IMR-90 (cell line): ENCODE results near the gene CCDC85B. TPM values are rescaled to one million over a fixed set of nuclear protein-coding genes. Genes with fewer than 3 reads are reported as not detected.
A peak's percentile ranks its signal among the peaks of the same experiment; 100 is the strongest.

Source experiments
- ATAC-seq: fragments of 200-7000 bp; cut with Tn5 transposase; 2 replicates; pipeline ENCODE4 v1.9.1; 2020; ENCODE audit warnings: low read depth, mild to moderate bottlenecking, moderate library complexity
- BruUV-seq: library from RNA; stranded (reverse); fragments of 400-500 nt; replicated peaks from 2 replicates; lab custom pipeline; 2021; lab: Mats Ljungman, UMichigan
- CTCF ChIA-PET: fragments of 300-600 bp; formaldehyde crosslinking; extraction: SDS; loops from one replicate; lab custom pipeline; 2021; ENCODE audit warnings: antibody characterized with exemption; lab: Yijun Ruan, JAX
- POLR2A ChIA-PET: fragments of 300-600 bp; sonication (Branson Sonifier 250); formaldehyde crosslinking; loops from one replicate; lab custom pipeline; 2022; ENCODE audit warnings: antibody characterized with exemption; ENCODE audit not compliant: unreplicated experiment; lab: Charles Lee
- DNase-seq: peaks from one replicate; pipeline ENCODE4 v3.0.0; 2013
- H2AFZ ChIP-seq: replicated peaks from 2 replicates; pipeline ENCODE3; 2013; ENCODE audit warnings: low read length, mild to moderate bottlenecking; ENCODE audit not compliant: poor library complexity
- H2AK5ac ChIP-seq: 2 replicates; pipeline ENCODE4 v1.6.1; 2013; ENCODE audit warnings: low read depth, low read length, inconsistent platforms
- H2AK9ac ChIP-seq: replicated peaks from 2 replicates; pipeline ENCODE3; 2013; ENCODE audit warnings: mild to moderate bottlenecking, low read depth, low read length, moderate library complexity; ENCODE audit not compliant: poor library complexity
- H2BK120ac ChIP-seq: 2 replicates; pipeline ENCODE4 v1.6.1; 2013; ENCODE audit warnings: low read depth, low read length, inconsistent platforms
- H2BK15ac ChIP-seq: 3 replicates; pipeline ENCODE4 v1.6.1; 2013; ENCODE audit warnings: low read depth, low read length, inconsistent platforms
- H2BK20ac ChIP-seq: 2 replicates; pipeline ENCODE4 v1.6.1; 2013; ENCODE audit warnings: low read depth, mild to moderate bottlenecking, inconsistent platforms, low read length, moderate library complexity
- H2BK5ac ChIP-seq: 2 replicates; pipeline ENCODE4 v1.6.1; 2013; ENCODE audit warnings: mild to moderate bottlenecking, low read depth, low read length, inconsistent platforms; ENCODE audit not compliant: poor library complexity, severe bottlenecking
- H3K14ac ChIP-seq: replicated peaks from 2 replicates; pipeline ENCODE4 v1.6.1; 2013; ENCODE audit warnings: low read depth, low read length, inconsistent platforms
- H3K18ac ChIP-seq: 2 replicates; pipeline ENCODE4 v1.6.1; 2013; ENCODE audit warnings: low read depth, low read length, control low read depth
- H3K23ac ChIP-seq: 2 replicates; pipeline ENCODE4 v1.6.1; 2013; ENCODE audit warnings: low read depth, low read length, inconsistent platforms
- H3K27ac ChIP-seq: 2 replicates; pipeline ENCODE4 v1.5.1; 2013; ENCODE audit warnings: mild to moderate bottlenecking, control low read depth, low read length; ENCODE audit not compliant: insufficient read depth
- H3K27me3 ChIP-seq: 2 replicates; pipeline ENCODE4 v1.6.1; 2013; ENCODE audit warnings: low read length; ENCODE audit not compliant: control insufficient read depth, insufficient read depth
- H3K36me3 ChIP-seq: 2 replicates; pipeline ENCODE4 v1.6.1; 2013; ENCODE audit warnings: low read length, mixed read lengths; ENCODE audit not compliant: control insufficient read depth, insufficient read depth
- H3K4ac ChIP-seq: 2 replicates; pipeline ENCODE4 v1.6.1; 2013; ENCODE audit warnings: low read depth, low read length, inconsistent platforms
- H3K4me1 ChIP-seq: 2 replicates; pipeline ENCODE4 v1.6.1; 2013; ENCODE audit warnings: low read length, mixed read lengths; ENCODE audit not compliant: control insufficient read depth, insufficient read depth
- H3K4me2 ChIP-seq: 2 replicates; pipeline ENCODE4 v1.6.1; 2013; ENCODE audit warnings: low read depth, mild to moderate bottlenecking, control low read depth, low read length, moderate library complexity
- H3K4me3 ChIP-seq: 2 replicates; pipeline ENCODE4 v1.5.1; 2013; ENCODE audit warnings: low read depth, mild to moderate bottlenecking, control low read depth, low read length, moderate library complexity; ENCODE audit not compliant: insufficient read depth
- H3K56ac ChIP-seq: 2 replicates; pipeline ENCODE4 v1.6.1; 2013; ENCODE audit warnings: low read length, inconsistent platforms; ENCODE audit not compliant: insufficient read depth; ENCODE audit errors: extremely low read depth
- H3K79me1 ChIP-seq, 2 experiments: 2 replicates each; pipeline ENCODE4 v1.6.1; 2013; ENCODE audit warnings: low read length in 2 of 2, inconsistent platforms in 1 of 2, low read depth in 1 of 2
- H3K9ac ChIP-seq: 2 replicates; pipeline ENCODE4 v1.6.1; 2013; ENCODE audit warnings: low read depth, low read length, control low read depth
- H3K9me1 ChIP-seq: 2 replicates; pipeline ENCODE4 v1.6.1; 2013; ENCODE audit warnings: low read length, inconsistent platforms; ENCODE audit not compliant: insufficient read depth
- H3K9me3 ChIP-seq: 2 replicates; pipeline ENCODE4 v1.6.1; 2013; ENCODE audit warnings: low read length; ENCODE audit not compliant: control insufficient read depth, insufficient read depth
- H4K20me1 ChIP-seq: 2 replicates; pipeline ENCODE4 v1.6.1; 2013; ENCODE audit warnings: low read length, inconsistent platforms; ENCODE audit not compliant: insufficient read depth
- H4K5ac ChIP-seq: 2 replicates; pipeline ENCODE4 v1.6.1; 2013; ENCODE audit warnings: mild to moderate bottlenecking, low read depth, low read length, control low read depth
- H4K8ac ChIP-seq, 2 experiments: 2 replicates each; pipeline ENCODE4 v1.6.1; 2013; ENCODE audit warnings: low read depth in 2 of 2, low read length in 2 of 2, control low read depth in 1 of 2, inconsistent platforms in 1 of 2
- H4K91ac ChIP-seq: 2 replicates; pipeline ENCODE4 v1.6.1; 2013; ENCODE audit warnings: low read depth, low read length, inconsistent platforms; ENCODE audit not compliant: insufficient read depth
- CEBPB ChIP-seq: IDR thresholded peaks from 2 replicates; pipeline ENCODE4 v1.6.1; 2012; ENCODE audit warnings: low read depth, low read length, improper control_type of control experiment
- CHD1 ChIP-seq: IDR thresholded peaks from 2 replicates; pipeline ENCODE4 v1.6.1; 2012; ENCODE audit warnings: low read depth, low read length, improper control_type of control experiment
- MAFK ChIP-seq: IDR thresholded peaks from 2 replicates; pipeline ENCODE4 v1.6.1; 2012; ENCODE audit warnings: low read depth, low read length, improper control_type of control experiment
- MXI1 ChIP-seq: IDR thresholded peaks from 2 replicates; pipeline ENCODE4 v1.6.1; 2012; ENCODE audit warnings: low read depth, mild to moderate bottlenecking, low read length, moderate library complexity, borderline replicate concordance
- NFE2L2 ChIP-seq: fragments of 150-350 bp; IDR thresholded peaks from 2 replicates; pipeline ENCODE4 v1.6.1; 2016; ENCODE audit warnings: low read depth, mild to moderate bottlenecking, low read length
- POLR2A ChIP-seq: IDR thresholded peaks from 2 replicates; pipeline ENCODE4 v1.6.1; 2012; ENCODE audit warnings: mild to moderate bottlenecking, low read depth, low read length
- RAD21 ChIP-seq: IDR thresholded peaks from 2 replicates; pipeline ENCODE4 v1.6.1; 2012; ENCODE audit warnings: low read length, improper control_type of control experiment
- RCOR1 ChIP-seq: IDR thresholded peaks from 2 replicates; pipeline ENCODE4 v1.6.1; 2012; ENCODE audit warnings: mild to moderate bottlenecking, low read length, improper control_type of control experiment; ENCODE audit not compliant: insufficient replicate concordance
- SMC3 ChIP-seq: fragments of 150-350 bp; IDR thresholded peaks from 2 replicates; pipeline ENCODE4 v1.6.1; 2016; ENCODE audit warnings: low read depth, mild to moderate bottlenecking, antibody characterized with exemption, low read length, moderate library complexity
- WGBS, 2 experiments: methylation state at CpG; one replicate each; pipeline versions ENCODE4 v1.1.5 to v1.1.7; 2013; ENCODE audit warnings: missing lambda C conversion rate in 2 of 2; ENCODE audit not compliant: insufficient read length in 1 of 2; ENCODE audit errors: extremely low coverage in 2 of 2; 5-methylcytosine and 5-hydroxymethylcytosine counted together
- dilution Hi-C: fragments of 300-500 bp; cut with HindIII; formaldehyde crosslinking; loops from one replicate; pipeline ENCODE4 v1.14.3; 2018; ENCODE audit warnings: low sequenced_read_pairs; ENCODE audit not compliant: unreplicated experiment
- in situ Hi-C: fragments of 300-500 bp; cut with MboI; formaldehyde crosslinking; loops from 3 replicates; pipeline ENCODE4 v1.14.3; 2019; ENCODE audit warnings: low sequenced_read_pairs, inconsistent platforms, mixed read lengths
- intact Hi-C: fragments of 100-400 bp; cut with micrococcal nuclease; formaldehyde crosslinking; loops from 2 replicates; pipeline ENCODE4 v1.10.0; 2022
- polyA plus RNA-seq, 3 experiments: library from polyadenylated mRNA; depleted of rRNA; stranded (reverse); fragments of >200 nt; gene quantifications; 2 replicates each; pipeline ENCODE4 v1.2.3, GENCODE V29; 2012; ENCODE audit warnings: low replicate concordance in 1 of 3
- total RNA-seq: library from RNA; depleted of rRNA; stranded (reverse); fragments of >200 nt; gene quantifications from 2 replicates; pipeline ENCODE4 v1.2.3, GENCODE V29; 2012
- TF ChIP-seq, protein P1 (sequence below): conservative IDR thresholded peaks from 2 replicates; pipeline ENCODE4 v1.5.1; 2012; ENCODE audit warnings: mild to moderate bottlenecking, low read depth, low read length, improper control_type of control experiment
- TF ChIP-seq, protein P2 (sequence below): fragments of 150-350 bp; IDR thresholded peaks from 2 replicates; pipeline ENCODE4 v1.6.1; 2017; ENCODE audit warnings: mild to moderate bottlenecking, antibody characterized with exemption, low read length, low read depth
- TF ChIP-seq, protein P3 (sequence below): fragments of 150-350 bp; IDR thresholded peaks from 2 replicates; pipeline ENCODE4 v1.6.1; 2016; ENCODE audit warnings: low read depth, mild to moderate bottlenecking, low read length, moderate library complexity, borderline replicate concordance

CCDC85B gene
- total and polyA plus RNA-seq, 2 of the 4 experiments (the other 2 are of a cell fraction), result 17.6 to 35.4 TPM

DNA sequence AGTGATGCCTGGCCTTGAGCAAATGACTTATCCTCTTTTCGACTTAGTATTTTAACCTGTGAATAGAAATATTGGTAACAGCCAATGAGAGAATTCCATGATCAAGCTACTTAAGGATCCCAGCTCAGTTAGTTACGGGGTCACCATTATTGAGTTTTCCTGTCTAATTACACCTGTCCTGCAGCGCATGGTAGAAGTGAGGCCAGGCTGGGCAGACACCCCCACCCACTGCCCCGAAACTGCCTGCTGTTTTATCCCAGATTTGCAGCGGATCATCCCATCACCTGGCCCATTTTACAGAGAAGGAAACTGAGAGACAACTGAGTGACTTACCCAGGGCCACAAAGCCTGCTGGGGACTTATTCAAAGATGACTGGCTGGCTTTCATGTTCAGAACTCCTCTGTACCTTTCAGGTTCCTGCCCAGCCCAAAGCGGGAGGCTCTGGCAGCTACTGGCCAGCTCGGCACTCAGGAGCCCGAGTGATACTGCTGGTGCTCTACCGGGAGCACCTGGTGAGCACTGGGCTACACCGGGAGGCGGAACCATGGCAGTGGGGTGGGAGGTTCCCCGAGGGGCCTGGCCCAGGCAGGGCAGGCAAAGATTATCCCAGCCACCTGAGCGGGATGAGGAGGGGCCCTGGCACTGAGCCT, 28.8 kb upstream of the CCDC85B start (continued):
- no peak for TF ChIP-seq SMC3

DNA sequence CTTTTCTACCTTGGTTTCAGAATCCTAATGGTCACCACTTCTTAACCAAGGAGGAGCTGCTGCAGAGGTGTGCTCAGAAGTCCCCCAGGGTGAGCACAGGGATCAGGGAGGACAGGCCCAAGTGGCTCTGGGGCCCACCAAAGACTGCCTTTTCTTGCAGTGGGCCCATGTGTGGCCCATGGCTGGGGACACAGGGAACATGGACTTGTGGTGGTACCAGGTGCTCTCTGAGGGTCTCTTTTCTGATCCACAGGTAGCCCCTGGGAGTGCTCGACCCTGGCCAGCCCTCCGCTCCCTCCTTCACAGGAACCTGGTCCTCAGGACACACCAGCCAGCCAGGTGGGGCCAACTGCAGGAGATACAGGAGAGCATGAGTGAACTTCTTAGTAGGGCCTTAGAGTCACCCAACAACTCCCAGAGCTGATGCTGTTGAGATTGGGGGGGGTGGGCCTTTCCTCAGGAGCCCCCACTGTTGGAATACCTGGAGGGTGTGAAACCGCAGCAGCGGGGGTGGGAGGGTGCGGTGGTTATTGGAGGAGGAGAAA, 28.2 kb upstream of the CCDC85B start:
- peaks cover 7% of the 10 kb centered on the region for H3K4me1 ChIP-seq
- no peaks in the 10 kb centered on the region for H3K9me3 ChIP-seq
- peak overlapping the region; percentile 11 for H2AK9ac ChIP-seq
- H2BK15ac ChIP-seq, result no peak overlapping the region
- CTCF ChIA-PET, result no interaction called here
- no peak overlapping the region for H3K18ac ChIP-seq
- no peak for DNase-seq
- intact Hi-C loops (no loop called here), dilution Hi-C loops (no loop called here), in situ Hi-C loops (no loop called here)
- peaks cover 4% of the 10 kb centered on the region; the same call in 1 of the 2 replicates for H3K9me1 ChIP-seq
- H2BK5ac ChIP-seq, result no peak overlapping the region
- no peak overlapping the region for H3K9ac ChIP-seq
- peaks cover 55% of the 10 kb centered on the region for H3K36me3 ChIP-seq
- H3K4me3 ChIP-seq, result no peak overlapping the region
- H3K14ac ChIP-seq, result no peak overlapping the region
- no peak overlapping the region for H2AFZ ChIP-seq
- H3K4ac ChIP-seq, result peak overlapping the region; percentile 77; the same call in 1 of the 2 replicates
- no peak overlapping the region for H3K4me2 ChIP-seq
- H2BK20ac ChIP-seq, result no peak overlapping the region
- no peaks in the 10 kb centered on the region for H3K27me3 ChIP-seq
- no TSS peak for BruUV-seq
- H4K20me1 ChIP-seq, result peaks cover 36% of the 10 kb centered on the region
- ATAC-seq, result no peak
- H2BK120ac ChIP-seq, result no peak overlapping the region
- WGBS, 2 experiments, result 100% methylated on average over 3 of the region's 5 CpGs; no CpG with 5 or more reads in 1 of the 2 experiments
- peaks cover 6 to 62% of the 10 kb centered on the region in 2 experiments; a peak in 3 of 4 replicates for H3K79me1 ChIP-seq
- H4K5ac ChIP-seq, result no peak overlapping the region
- H4K91ac ChIP-seq, result no peak overlapping the region
- H2AK5ac ChIP-seq, result no peak overlapping the region; the same call in 1 of the 2 replicates
- no peak overlapping the region for H3K56ac ChIP-seq
- peak overlapping the region; percentile 64; the same call in 1 of the 2 replicates for H3K23ac ChIP-seq
- POLR2A ChIA-PET, result interaction anchor here (0.5 to 1.6 kb wide), 2 partner anchors 10 to 201 kb away, joined by 3 to 5 read pairs; no protein-coding TSS in a partner anchor
- H4K8ac ChIP-seq, result no peak overlapping the region
- no peak overlapping the region for H3K27ac ChIP-seq
- TF ChIP-seq, protein P1, sequence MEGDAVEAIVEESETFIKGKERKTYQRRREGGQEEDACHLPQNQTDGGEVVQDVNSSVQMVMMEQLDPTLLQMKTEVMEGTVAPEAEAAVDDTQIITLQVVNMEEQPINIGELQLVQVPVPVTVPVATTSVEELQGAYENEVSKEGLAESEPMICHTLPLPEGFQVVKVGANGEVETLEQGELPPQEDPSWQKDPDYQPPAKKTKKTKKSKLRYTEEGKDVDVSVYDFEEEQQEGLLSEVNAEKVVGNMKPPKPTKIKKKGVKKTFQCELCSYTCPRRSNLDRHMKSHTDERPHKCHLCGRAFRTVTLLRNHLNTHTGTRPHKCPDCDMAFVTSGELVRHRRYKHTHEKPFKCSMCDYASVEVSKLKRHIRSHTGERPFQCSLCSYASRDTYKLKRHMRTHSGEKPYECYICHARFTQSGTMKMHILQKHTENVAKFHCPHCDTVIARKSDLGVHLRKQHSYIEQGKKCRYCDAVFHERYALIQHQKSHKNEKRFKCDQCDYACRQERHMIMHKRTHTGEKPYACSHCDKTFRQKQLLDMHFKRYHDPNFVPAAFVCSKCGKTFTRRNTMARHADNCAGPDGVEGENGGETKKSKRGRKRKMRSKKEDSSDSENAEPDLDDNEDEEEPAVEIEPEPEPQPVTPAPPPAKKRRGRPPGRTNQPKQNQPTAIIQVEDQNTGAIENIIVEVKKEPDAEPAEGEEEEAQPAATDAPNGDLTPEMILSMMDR, result no peak
- no peak for TF ChIP-seq CEBPB
- TF ChIP-seq, protein P2, sequence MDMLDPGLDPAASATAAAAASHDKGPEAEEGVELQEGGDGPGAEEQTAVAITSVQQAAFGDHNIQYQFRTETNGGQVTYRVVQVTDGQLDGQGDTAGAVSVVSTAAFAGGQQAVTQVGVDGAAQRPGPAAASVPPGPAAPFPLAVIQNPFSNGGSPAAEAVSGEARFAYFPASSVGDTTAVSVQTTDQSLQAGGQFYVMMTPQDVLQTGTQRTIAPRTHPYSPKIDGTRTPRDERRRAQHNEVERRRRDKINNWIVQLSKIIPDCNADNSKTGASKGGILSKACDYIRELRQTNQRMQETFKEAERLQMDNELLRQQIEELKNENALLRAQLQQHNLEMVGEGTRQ, result no peak
- TF ChIP-seq CHD1, result no peak
- no peak for TF ChIP-seq RCOR1
- TF ChIP-seq MAFK, result no peak
- TF ChIP-seq NFE2L2, result no peak
- no peak for TF ChIP-seq RAD21
- TF ChIP-seq POLR2A, result no peak
- TF ChIP-seq, protein P3, sequence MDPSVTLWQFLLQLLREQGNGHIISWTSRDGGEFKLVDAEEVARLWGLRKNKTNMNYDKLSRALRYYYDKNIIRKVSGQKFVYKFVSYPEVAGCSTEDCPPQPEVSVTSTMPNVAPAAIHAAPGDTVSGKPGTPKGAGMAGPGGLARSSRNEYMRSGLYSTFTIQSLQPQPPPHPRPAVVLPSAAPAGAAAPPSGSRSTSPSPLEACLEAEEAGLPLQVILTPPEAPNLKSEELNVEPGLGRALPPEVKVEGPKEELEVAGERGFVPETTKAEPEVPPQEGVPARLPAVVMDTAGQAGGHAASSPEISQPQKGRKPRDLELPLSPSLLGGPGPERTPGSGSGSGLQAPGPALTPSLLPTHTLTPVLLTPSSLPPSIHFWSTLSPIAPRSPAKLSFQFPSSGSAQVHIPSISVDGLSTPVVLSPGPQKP, result no peak
- TF ChIP-seq SMC3, result no peak
- TF ChIP-seq MXI1, result no peak
